Retinal pigment epithelial cell (primary cell): ENCODE measurements around the gene ARHGAP19.

Experiments
- DNase-seq: peaks from one replicate; pipeline ENCODE4 v3.0.0-alpha.2; 2010; ENCODE audit warnings: low read depth
- H3K4me3 ChIP-seq: 2 replicates; pipeline ENCODE4 v1.5.1; 2011; ENCODE audit warnings: mild to moderate bottlenecking, low read length, control low read depth, moderate library complexity
- CTCF ChIP-seq: conservative IDR thresholded peaks from 2 replicates; pipeline ENCODE4 v1.5.1; 2011; ENCODE audit warnings: low read depth, low read length, control low read depth, inconsistent platforms

Gene ARHGAP19

DNA sequence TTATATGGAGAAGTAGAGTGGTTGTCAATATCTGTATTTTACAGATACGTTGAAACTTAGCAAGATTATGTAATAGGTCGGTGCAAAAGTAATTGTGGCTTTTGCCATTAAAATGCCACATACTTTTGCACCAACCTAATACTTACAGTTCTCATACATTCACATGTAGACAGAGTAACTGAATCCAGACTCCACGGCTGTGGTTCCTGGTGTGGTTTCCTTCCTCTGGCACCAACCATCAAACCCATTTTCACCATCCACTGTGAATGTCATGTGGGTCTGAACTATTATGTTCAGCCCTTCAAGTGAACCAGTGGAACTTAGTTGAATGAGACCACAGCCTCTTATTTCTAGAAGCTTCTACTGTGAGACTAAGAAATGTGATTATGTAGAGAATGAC, 75.1 kb downstream of the ARHGAP19 start:
- no peak for DNase-seq
- no peak overlapping the region for H3K4me3 ChIP-seq
- no peak for TF ChIP-seq CTCF

GRCh38 chr10:97215619-97216260, 76.7 kb downstream of the ARHGAP19 start:
- DNase-seq: no peak
- no peak for TF ChIP-seq CTCF
- H3K4me3 ChIP-seq: no peak overlapping the region

DNA sequence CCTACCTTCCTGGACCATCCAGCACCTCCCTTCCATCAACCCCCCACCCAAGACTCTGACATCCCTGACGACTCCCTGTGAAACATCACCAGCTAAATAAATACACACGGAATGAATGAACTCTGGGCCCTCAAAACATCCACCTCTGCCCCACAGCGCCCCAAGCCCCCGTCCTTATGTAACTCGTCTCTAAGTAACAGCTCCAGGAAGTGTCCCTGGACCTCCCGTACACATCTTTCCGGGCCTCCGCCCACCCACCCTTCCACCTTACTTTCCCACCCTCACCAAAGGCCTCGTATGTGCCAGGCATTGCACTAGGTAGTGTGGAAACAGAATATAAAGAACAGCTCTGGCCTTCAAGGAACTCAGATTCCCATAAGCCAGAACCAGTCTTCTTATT, 79.0 kb downstream of the ARHGAP19 start:
- no peak for TF ChIP-seq CTCF
- DNase-seq: no peak
- no peak overlapping the region for H3K4me3 ChIP-seq

DNA sequence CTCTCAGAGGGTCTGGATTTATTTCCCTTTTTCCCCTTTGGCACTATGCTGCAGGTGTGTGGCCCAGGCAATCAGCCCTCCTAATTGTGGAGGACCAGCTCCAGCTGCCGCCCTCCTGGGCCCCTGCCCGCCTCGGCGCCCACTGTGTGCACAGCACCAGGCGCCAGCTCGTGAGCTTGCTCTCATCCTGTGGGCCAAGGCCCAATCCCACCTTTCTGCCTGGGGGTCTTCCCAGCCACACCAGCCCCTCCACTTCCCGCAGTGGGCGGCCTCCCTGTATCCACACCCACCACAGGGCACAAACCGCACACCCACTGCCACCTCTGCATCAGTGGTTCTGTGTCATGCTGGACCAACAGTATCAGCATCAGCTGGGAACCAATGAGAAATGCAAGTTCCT, 81.2 kb downstream of the ARHGAP19 start:
- no peak for TF ChIP-seq CTCF
- DNase-seq: no peak
- H3K4me3 ChIP-seq: no peak overlapping the region

DNA sequence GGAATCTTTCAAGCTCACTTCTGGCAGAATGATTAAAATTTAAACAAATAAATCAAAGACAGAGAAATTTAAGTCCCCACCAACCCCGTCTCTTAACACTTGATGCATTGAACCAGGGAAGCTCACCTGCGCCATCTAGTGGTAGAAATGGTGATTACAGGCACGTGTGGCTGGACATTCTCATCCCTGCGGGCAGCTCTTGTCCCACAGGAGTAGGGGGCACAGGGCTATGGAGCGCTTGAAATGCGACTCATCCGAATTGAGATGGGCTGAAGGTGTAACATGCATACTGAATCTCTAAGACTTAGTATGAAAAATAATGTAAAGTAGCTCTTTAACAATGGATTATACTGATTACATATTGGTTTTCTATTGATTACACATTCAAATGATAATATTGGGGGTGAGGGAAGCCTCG, 81.9 kb downstream of the ARHGAP19 start:
- TF ChIP-seq CTCF: peak; percentile 96
- peak; percentile 20 for DNase-seq
- H3K4me3 ChIP-seq: no peak overlapping the region

- no peak overlapping the region for H3K4me3 ChIP-seq
- no peak for TF ChIP-seq CTCF
- no peak for DNase-seq
These were observed 84.6 kb downstream of the ARHGAP19 start for GRCh38 chr10:97207756-97208346.

DNA sequence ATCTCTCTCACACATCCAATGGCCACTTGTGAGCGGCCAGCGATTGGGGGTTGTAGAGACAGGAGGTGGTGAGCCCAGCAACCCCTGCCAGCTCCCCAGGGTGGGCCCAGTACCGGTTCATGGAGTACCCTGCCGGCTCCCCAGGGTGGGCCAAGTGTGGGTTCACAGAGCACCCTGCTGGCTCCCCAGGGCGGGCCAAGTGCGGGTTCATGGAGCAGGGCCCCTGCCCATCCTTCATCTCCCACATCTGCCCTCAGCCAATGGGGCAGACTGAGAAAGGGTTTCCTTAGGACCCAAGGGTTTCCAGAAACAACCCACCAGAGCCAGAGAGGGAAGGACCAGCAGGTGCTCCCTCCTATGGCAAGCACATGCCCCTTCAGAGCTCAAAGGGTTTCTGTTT, 85.3 kb downstream of the ARHGAP19 start:
- TF ChIP-seq CTCF: no peak
- H3K4me3 ChIP-seq: no peak overlapping the region
- DNase-seq: no peak
